Tibial nerve (tissue), 4 donors: ENCODE results near the gene XIRP2. TPM values are rescaled to one million over a fixed set of nuclear protein-coding genes. Genes with fewer than 3 reads are reported as not detected.
"Not testable (repeated sequence)": the region's sequence is repeated elsewhere in the genome, so short reads cannot be mapped to it uniquely, and the experiment has no call there.

Experiments used
- DNase-seq, 2 donors: peaks; one replicate each; pipeline ENCODE4 v3.0.0-alpha.2; 2019; ENCODE audit warnings: low spot score in 2 of 2
- H3K27ac ChIP-seq, 4 donors: fragments of 200-600 bp; sonication (generic) in 3 of 4; one replicate each; pipeline ENCODE4 v1.5.1; 2017 to 2019; ENCODE audit warnings: mild to moderate bottlenecking in 1 of 4
- H3K27me3 ChIP-seq, 2 donors: fragments of 200-600 bp; sonication (generic) in 1 of 2; one replicate each; pipeline versions ENCODE4 v1.5.1 to v1.6.0; 2017 to 2019
- H3K36me3 ChIP-seq, 3 donors: fragments of 200-600 bp; sonication (generic); one replicate each; pipeline ENCODE4 v1.5.1; 2018 to 2019
- H3K4me1 ChIP-seq, 4 donors: fragments of 200-600 bp; sonication (generic) in 3 of 4; one replicate each; pipeline ENCODE4 v1.5.1; 2017 to 2019
- H3K4me3 ChIP-seq, 4 donors: fragments of 200-600 bp; sonication (generic) in 3 of 4; one replicate each; pipeline ENCODE4 v1.5.1; 2017 to 2019; ENCODE audit warnings: mild to moderate bottlenecking in 1 of 4, moderate library complexity in 1 of 4
- H3K9me3 ChIP-seq, 4 donors: fragments of 200-600 bp; sonication (generic) in 3 of 4; one replicate each; pipeline ENCODE4 v1.5.1; 2017 to 2019
- EP300 ChIP-seq, 2 donors: sonication (generic); formaldehyde crosslinking; IDR thresholded peaks; one replicate each; pipeline ENCODE4 v1.6.1; 2017; ENCODE audit warnings: antibody characterized with exemption in 2 of 2, mild to moderate bottlenecking in 1 of 2
- POLR2A ChIP-seq, 2 donors: fragments of 450-650 bp; IDR thresholded peaks; one replicate each; pipeline ENCODE4 v1.6.1; 2017; ENCODE audit warnings: antibody characterized with exemption in 2 of 2, mild to moderate bottlenecking in 2 of 2, moderate library complexity in 2 of 2
- WGBS, 2 donors: methylation state at CpG; one replicate each; pipeline ENCODE4 v1.1.5; 2018; 5-methylcytosine and 5-hydroxymethylcytosine counted together
- total RNA-seq, 4 donors: library from RNA; depleted of rRNA; stranded (reverse); fragments of >200 nt; gene quantifications; one replicate each; pipeline ENCODE4 v1.1.0, GENCODE V29; 2016
- TF ChIP-seq, protein P1 (sequence below), 5 experiments: fragments of 200-600 bp in 3 of 5; fragments of 450-650 bp in 2 of 5; sonication (generic) in 3 of 5; IDR thresholded peaks; one replicate each; pipeline ENCODE4 v1.5.1; 2016 to 2019; ENCODE audit warnings: antibody characterized with exemption in 5 of 5, mild to moderate bottlenecking in 3 of 5, moderate library complexity in 2 of 5

XIRP2 gene
- total RNA-seq, 4 donors from 2014 or later = under 0.01 to 1.8 (median 0.96) TPM

DNA sequence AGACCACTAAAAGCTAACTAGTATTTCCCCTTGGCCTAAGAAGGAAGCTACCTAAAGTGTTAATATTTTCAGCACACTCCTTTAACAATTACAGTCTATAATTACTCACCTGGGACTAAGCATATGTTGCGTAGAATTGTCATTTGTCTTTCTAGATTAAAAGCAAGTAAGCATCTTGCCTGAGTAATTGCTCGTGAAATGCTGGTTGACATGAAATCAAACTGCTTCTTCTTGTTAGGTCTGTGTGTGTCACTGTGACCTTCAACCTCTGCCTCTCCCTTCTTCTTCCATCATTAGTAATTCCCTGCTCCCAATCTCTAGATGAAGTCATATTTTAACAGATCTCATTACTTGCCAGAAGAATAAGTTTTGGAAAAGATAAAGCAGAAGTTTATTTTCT lies 212.2 kb downstream of the XIRP2 start:
- 53 to 64% methylated on average over 2 of the region's 2 CpGs for WGBS, 2 donors
- no peaks in the 10 kb centered on the region for H3K4me1 ChIP-seq

DNA sequence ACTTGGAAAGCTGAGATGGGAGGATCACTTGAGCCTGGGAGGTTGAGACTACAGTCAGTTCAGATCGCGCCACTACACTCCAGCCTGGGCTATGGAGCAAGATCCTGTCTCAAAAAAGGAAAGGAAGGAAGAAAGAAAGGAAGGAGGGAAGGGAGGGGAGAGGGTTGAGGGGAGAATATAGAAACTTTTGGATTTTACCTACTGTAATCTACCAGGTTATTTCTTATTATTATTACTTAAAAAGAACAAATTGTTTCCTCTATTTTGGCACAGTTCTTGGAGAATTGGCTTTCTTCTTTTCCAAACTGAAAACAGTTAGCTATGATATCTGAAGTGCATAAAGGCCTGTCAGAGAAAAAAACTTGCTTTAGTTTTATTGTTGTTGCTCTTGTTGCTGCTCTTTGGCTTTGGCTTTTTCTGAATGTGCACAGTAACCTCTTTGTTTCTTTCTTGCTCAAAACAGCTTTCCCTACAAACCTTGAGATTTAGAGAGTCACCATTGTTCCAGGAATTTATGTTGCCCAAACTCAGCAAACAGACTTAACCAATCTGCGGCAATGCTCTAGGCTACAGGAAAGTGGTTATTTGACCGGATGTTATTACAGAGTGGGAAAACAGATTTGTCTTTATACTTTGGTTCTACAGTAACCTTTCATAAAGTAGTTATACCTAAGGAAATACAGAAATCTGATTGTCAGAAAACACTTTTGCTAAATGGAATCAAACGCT lies 214.9 kb downstream of the XIRP2 start:
- peak overlapping the region in 1 of 4 donors; percentile 34 for H3K27ac ChIP-seq
- 53% methylated on average over 5 of the region's 5 CpGs for WGBS, 2 donors
- no peak for DNase-seq
- no peaks in the 10 kb centered on the region for H3K4me1 ChIP-seq
- no peak for TF ChIP-seq POLR2A (IDR thresholded peaks at IDR 0.05)
- no peak for TF ChIP-seq EP300 (IDR thresholded peaks at IDR 0.05)
- TF ChIP-seq, protein P1, sequence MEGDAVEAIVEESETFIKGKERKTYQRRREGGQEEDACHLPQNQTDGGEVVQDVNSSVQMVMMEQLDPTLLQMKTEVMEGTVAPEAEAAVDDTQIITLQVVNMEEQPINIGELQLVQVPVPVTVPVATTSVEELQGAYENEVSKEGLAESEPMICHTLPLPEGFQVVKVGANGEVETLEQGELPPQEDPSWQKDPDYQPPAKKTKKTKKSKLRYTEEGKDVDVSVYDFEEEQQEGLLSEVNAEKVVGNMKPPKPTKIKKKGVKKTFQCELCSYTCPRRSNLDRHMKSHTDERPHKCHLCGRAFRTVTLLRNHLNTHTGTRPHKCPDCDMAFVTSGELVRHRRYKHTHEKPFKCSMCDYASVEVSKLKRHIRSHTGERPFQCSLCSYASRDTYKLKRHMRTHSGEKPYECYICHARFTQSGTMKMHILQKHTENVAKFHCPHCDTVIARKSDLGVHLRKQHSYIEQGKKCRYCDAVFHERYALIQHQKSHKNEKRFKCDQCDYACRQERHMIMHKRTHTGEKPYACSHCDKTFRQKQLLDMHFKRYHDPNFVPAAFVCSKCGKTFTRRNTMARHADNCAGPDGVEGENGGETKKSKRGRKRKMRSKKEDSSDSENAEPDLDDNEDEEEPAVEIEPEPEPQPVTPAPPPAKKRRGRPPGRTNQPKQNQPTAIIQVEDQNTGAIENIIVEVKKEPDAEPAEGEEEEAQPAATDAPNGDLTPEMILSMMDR (IDR thresholded peaks at IDR 0.05) = no peak
- no peaks in the 10 kb centered on the region for H3K36me3 ChIP-seq
- no peaks in the 10 kb centered on the region for H3K27me3 ChIP-seq
- H3K9me3 ChIP-seq = peaks cover 0 to 7% (median 0%) of the 10 kb centered on the region in 4 donors
- no peak overlapping the region for H3K4me3 ChIP-seq

More for the DNA sequence above, 212.2 kb downstream of the XIRP2 start:
- TF ChIP-seq POLR2A (IDR thresholded peaks at IDR 0.05) = no peak
- TF ChIP-seq EP300 (IDR thresholded peaks at IDR 0.05) = no peak
- TF ChIP-seq, protein P1 (IDR thresholded peaks at IDR 0.05) = no peak
- no peaks in the 10 kb centered on the region for H3K36me3 ChIP-seq
- no peak overlapping the region for H3K4me3 ChIP-seq
- H3K27ac ChIP-seq = no peak overlapping the region
- H3K9me3 ChIP-seq = peaks cover 0 to 15% (median 0%) of the 10 kb centered on the region in 4 donors
- DNase-seq = no peak
- no peaks in the 10 kb centered on the region for H3K27me3 ChIP-seq

DNA sequence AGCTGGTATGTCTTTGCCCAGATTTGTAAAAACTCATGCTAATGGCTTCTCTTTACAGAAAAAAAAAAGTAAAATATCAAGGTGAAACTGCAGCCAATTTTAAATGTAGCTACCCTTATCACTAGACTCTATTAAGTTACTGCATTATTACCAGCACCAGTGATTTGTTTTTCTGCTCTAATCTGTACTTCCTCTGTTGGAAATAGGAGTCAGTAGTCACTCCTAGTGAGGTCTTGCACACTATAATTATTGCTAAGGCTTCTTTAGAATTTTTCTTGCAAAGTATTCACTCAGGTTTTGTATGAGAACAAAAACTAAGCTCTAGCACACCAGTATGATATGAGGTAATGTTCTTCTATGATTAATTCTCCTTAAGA lies 215.5 kb downstream of the XIRP2 start:
- Histone ChIP-seq H3K27me3 (no peaks in the 10 kb centered on the region), H3K9me3 (peaks cover 0 to 4% (median 0%) of the 10 kb centered on the region in 4 donors), H3K4me3 (no peak overlapping the region), H3K27ac (peak overlapping the region in 1 of 4 donors; percentile 34), H3K4me1 (no peaks in the 10 kb centered on the region), H3K36me3 (no peaks in the 10 kb centered on the region)
- no peak for DNase-seq
- TF ChIP-seq POLR2A (IDR thresholded peaks at IDR 0.05) (no peak), EP300 (IDR thresholded peaks at IDR 0.05) (no peak)
- TF ChIP-seq, protein P1 (IDR thresholded peaks at IDR 0.05) = no peak

DNA sequence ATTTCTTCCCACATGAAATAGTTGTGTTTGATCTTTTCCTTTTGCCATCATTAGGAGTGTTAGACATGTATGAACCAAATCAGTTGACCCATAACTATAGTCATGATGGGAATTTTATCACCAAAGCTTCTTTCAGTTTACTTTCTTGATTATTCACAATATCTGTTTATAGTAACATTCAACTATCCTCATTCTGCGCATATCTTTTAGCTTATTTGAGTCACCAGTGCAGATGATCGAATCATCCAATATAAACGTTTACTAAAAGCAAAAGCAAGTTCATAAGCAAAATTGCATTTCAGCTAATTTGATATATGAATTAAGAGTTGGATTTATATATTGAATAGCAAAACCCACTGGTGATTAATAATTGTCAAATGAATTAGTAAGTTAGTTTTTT lies 216.4 kb downstream of the XIRP2 start:
- TF ChIP-seq POLR2A (IDR thresholded peaks at IDR 0.05) (no peak), EP300 (IDR thresholded peaks at IDR 0.05) (no peak)
- TF ChIP-seq, protein P1 (IDR thresholded peaks at IDR 0.05) = no peak
- H3K27me3 ChIP-seq = no peaks in the 10 kb centered on the region
- H3K27ac ChIP-seq = no peak overlapping the region
- H3K9me3 ChIP-seq = no peaks in the 10 kb centered on the region
- 77 to 78% methylated on average over 3 of the region's 3 CpGs for WGBS, 2 donors
- no peaks in the 10 kb centered on the region for H3K36me3 ChIP-seq
- no peak overlapping the region for H3K4me3 ChIP-seq
- DNase-seq = no peak
- no peaks in the 10 kb centered on the region for H3K4me1 ChIP-seq

DNA sequence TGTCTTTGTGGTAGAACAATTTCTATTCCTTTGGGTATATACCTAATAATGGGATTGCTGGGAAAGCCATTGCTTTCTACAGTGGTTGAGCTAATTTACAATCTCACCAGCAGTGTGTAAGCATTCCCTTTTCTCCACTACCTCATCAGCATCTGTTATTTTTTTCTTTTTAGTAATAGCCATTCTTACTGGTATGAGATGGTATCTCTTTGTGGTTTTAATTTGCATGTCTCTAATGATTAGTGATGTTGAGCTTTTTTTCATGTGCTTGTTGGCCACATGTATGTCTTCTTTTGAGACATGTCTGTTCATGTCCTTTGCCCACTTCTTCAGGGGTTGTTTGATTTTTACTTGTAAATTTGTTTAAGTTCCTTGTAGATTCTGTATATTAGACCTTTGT lies 221.4 kb downstream of the XIRP2 start:
- not testable (repeated sequence) for DNase-seq, H3K27me3 ChIP-seq, H3K9me3 ChIP-seq, H3K36me3 ChIP-seq, H3K4me3 ChIP-seq, H3K4me1 ChIP-seq, H3K27ac ChIP-seq

DNA sequence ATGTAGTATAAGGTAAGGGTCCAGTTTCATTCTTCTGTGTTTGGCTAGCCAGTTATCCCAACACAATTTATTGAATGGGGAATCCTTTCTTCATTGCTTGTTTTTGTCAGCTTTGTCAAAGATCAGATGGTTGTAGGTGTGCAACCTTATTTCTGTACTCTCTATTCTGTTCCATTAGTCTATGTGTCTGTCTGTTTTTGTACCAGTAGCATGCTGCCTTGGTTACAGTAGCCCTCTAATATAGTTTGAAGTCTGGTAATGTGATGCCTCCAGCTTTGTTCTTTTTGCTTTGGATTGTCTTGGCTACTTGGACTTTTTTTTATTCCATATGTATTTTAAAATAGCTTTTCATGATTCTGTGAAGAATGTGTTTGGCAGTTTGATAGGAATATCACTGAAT lies 222.1 kb downstream of the XIRP2 start:
- Histone ChIP-seq H3K36me3 (no peaks in the 10 kb centered on the region), H3K4me1 (no peaks in the 10 kb centered on the region), H3K9me3 (no peaks in the 10 kb centered on the region), H3K4me3 (no peak overlapping the region), H3K27me3 (no peaks in the 10 kb centered on the region), H3K27ac (no peak overlapping the region)
- no peak for DNase-seq
- TF ChIP-seq POLR2A (IDR thresholded peaks at IDR 0.05) (no peak), EP300 (IDR thresholded peaks at IDR 0.05) (no peak)
- TF ChIP-seq, protein P1 (IDR thresholded peaks at IDR 0.05) = no peak
